ENCODE results near the gene MTMR1.

MTMR1 gene

GRCh38 chrX:150813922-150814321, 120.7 kb downstream of the MTMR1 start:
- no peak for DNase-seq
- no peaks in the 10 kb centered on the region for H3K27me3 ChIP-seq (replicated peaks; ENCODE audit: control insufficient read depth, insufficient read depth, low read length, poor library complexity, severe bottlenecking)
- H3K27ac ChIP-seq (ENCODE audit: insufficient read depth, low read length, poor library complexity, severe bottlenecking) = no peak overlapping the region
- no peaks in the 10 kb centered on the region for H3K9me3 ChIP-seq (ENCODE audit: control insufficient read depth, low read length)
- H3K4me3 ChIP-seq (ENCODE audit: insufficient read depth, low read depth, low read length, poor library complexity, severe bottlenecking) = no peak overlapping the region
- H3K36me3 ChIP-seq (ENCODE audit: control insufficient read depth, insufficient read depth, low read length) = no peaks in the 10 kb centered on the region
- H3K4me1 ChIP-seq (ENCODE audit: control insufficient read depth, insufficient read depth, low read length, poor library complexity, severe bottlenecking) = no peaks in the 10 kb centered on the region
